Lower lobe of right lung (tissue), 2 donors: ENCODE results near the gene IL31RA. TPM values are rescaled to one million over a fixed set of nuclear protein-coding genes. Genes with fewer than 3 reads are reported as not detected.
A peak's percentile ranks its signal among the peaks of the same experiment; 100 is the strongest.

Experiments
- ATAC-seq, 2 donors: fragments of 200-7000 bp; cut with Tn5 transposase; one replicate each; pipeline ENCODE4 v1.9.1; 2020 to 2022; ENCODE audit warnings: mild to moderate bottlenecking in 2 of 2, moderate library complexity in 2 of 2
- DNase-seq: peaks from one replicate; pipeline ENCODE4 v3.0.0-alpha.2; 2020
- H3K27ac ChIP-seq: fragments of 200-600 bp; one replicate; pipeline ENCODE4 v1.8.0; 2022
- H3K27me3 ChIP-seq: fragments of 200-600 bp; one replicate; pipeline ENCODE4 v1.8.0; 2022; ENCODE audit warnings: low read depth
- H3K36me3 ChIP-seq: fragments of 200-600 bp; one replicate; pipeline ENCODE4 v1.8.0; 2022; ENCODE audit warnings: mild to moderate bottlenecking
- H3K4me1 ChIP-seq: fragments of 200-600 bp; one replicate; pipeline ENCODE4 v1.8.0; 2022
- H3K4me3 ChIP-seq: fragments of 200-600 bp; one replicate; pipeline ENCODE4 v1.8.0; 2022; ENCODE audit warnings: mild to moderate bottlenecking
- H3K9me3 ChIP-seq: fragments of 200-600 bp; one replicate; pipeline ENCODE4 v1.8.0; 2022
- intact Hi-C: fragments of 100-400 bp; cut with DNase I; formaldehyde crosslinking; loops from one replicate; pipeline ENCODE4 v1.11.0; 2022
- total RNA-seq: library from RNA; stranded (reverse); fragmentation: NEBNext Ultra II Directional; extraction: Animal tissue kit (Norgen Biotek cat#: 25700); gene quantifications from one replicate; pipeline ENCODE4 v1.2.1, GENCODE V29; 2021
- TF ChIP-seq, protein P1 (sequence below): fragments of 200-600 bp; IDR thresholded peaks from one replicate; pipeline ENCODE4 v1.8.0; 2022; ENCODE audit warnings: antibody characterized with exemption, mild to moderate bottlenecking
- donor health status: DM: no; HTN: yes; CAD: no; lungs with severe emphysema.

Gene IL31RA
- total RNA-seq, 1 donor from 2014 or later: not detected

- peaks cover 11% of the 10 kb centered on the region for H3K4me1 ChIP-seq
- H3K27ac ChIP-seq: no peak overlapping the region
- no peak overlapping the region for H3K4me3 ChIP-seq
- no peak for DNase-seq
- ATAC-seq: no peak
- TF ChIP-seq, protein P1, sequence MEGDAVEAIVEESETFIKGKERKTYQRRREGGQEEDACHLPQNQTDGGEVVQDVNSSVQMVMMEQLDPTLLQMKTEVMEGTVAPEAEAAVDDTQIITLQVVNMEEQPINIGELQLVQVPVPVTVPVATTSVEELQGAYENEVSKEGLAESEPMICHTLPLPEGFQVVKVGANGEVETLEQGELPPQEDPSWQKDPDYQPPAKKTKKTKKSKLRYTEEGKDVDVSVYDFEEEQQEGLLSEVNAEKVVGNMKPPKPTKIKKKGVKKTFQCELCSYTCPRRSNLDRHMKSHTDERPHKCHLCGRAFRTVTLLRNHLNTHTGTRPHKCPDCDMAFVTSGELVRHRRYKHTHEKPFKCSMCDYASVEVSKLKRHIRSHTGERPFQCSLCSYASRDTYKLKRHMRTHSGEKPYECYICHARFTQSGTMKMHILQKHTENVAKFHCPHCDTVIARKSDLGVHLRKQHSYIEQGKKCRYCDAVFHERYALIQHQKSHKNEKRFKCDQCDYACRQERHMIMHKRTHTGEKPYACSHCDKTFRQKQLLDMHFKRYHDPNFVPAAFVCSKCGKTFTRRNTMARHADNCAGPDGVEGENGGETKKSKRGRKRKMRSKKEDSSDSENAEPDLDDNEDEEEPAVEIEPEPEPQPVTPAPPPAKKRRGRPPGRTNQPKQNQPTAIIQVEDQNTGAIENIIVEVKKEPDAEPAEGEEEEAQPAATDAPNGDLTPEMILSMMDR: no peak
- intact Hi-C loops: no loop called here
- no peaks in the 10 kb centered on the region for H3K9me3 ChIP-seq
- no peaks in the 10 kb centered on the region for H3K27me3 ChIP-seq
- no peaks in the 10 kb centered on the region for H3K36me3 ChIP-seq
Measured at GRCh38 chr5:55858104-55858503, 6.9 kb downstream of the IL31RA start.

- Histone ChIP-seq H3K36me3 (no peaks in the 10 kb centered on the region), H3K4me3 (no peak overlapping the region), H3K27me3 (no peaks in the 10 kb centered on the region), H3K27ac (no peak overlapping the region), H3K9me3 (no peaks in the 10 kb centered on the region), H3K4me1 (peaks cover 11% of the 10 kb centered on the region)
- ATAC-seq (peak in 1 of 2 donors; percentile 54), DNase-seq (no peak)
- intact Hi-C loops: no loop called here
- TF ChIP-seq, protein P1: no peak
Measured at GRCh38 chr5:55860288-55860687, 9.1 kb downstream of the IL31RA start.

- TF ChIP-seq, protein P1: no peak
- H3K36me3 ChIP-seq: no peaks in the 10 kb centered on the region
- no peak for ATAC-seq
- intact Hi-C loops: no loop called here
- no peaks in the 10 kb centered on the region for H3K27me3 ChIP-seq
- no peak overlapping the region for H3K4me3 ChIP-seq
- H3K4me1 ChIP-seq: peaks cover 9% of the 10 kb centered on the region
- DNase-seq: no peak
- H3K27ac ChIP-seq: no peak overlapping the region
- no peaks in the 10 kb centered on the region for H3K9me3 ChIP-seq
Measured at GRCh38 chr5:55860709-55861108, 9.6 kb downstream of the IL31RA start.

DNA sequence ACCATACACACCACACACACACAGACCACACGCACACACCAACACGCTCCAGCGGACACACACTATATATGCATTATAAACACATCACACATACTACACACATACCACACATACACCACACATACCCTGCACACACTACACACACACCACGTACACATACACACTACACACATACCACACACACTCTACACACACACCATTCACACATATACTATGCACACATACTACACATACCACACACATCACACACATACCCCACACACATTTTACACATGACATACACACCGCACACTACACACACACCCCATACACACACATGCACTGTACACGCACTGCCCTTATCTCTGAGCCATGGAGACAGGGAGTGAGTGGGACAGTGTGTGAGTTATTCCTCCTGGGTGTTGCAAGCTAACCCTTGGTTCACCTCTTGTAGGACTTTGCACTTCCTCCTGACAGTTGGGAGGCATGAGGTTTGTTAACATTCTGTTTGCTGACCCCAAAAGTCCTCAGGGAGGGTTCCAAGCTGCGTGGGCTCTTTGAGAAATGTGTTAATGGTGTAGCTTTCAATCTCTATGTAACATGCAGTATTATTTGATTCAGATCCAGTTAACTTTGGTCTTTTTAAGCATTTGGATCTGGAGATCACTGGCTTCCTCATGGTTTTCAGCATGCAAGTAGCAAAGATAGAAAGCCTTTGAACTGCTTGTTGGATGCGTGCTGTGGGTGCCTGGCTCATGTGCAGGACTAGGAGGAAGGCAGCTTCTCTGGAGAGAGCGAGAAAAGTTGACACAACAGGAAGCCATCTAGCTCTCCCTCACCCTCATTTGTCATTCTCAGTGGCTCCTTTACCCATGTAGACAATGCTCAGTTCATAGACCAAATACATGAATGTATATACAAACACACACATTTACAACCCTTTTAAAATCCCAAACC, 13.7 kb downstream of the IL31RA start:
- ATAC-seq (peak; percentile 47 to 76), DNase-seq (no peak)
- Histone ChIP-seq H3K4me3 (no peak overlapping the region), H3K27me3 (no peaks in the 10 kb centered on the region), H3K9me3 (no peaks in the 10 kb centered on the region), H3K36me3 (no peaks in the 10 kb centered on the region), H3K27ac (no peak overlapping the region), H3K4me1 (no peaks in the 10 kb centered on the region)
- TF ChIP-seq, protein P1: no peak
- intact Hi-C loops: no loop called here

GRCh38 chr5:55865831-55866230, 14.7 kb downstream of the IL31RA start:
- H3K36me3 ChIP-seq: no peaks in the 10 kb centered on the region
- no peak for ATAC-seq
- intact Hi-C loops: no loop called here
- H3K9me3 ChIP-seq: no peaks in the 10 kb centered on the region
- H3K4me1 ChIP-seq: no peaks in the 10 kb centered on the region
- H3K4me3 ChIP-seq: no peak overlapping the region
- DNase-seq: no peak
- TF ChIP-seq, protein P1: no peak
- no peak overlapping the region for H3K27ac ChIP-seq
- no peaks in the 10 kb centered on the region for H3K27me3 ChIP-seq
